HepG2 (cell line): ENCODE data around the gene ONECUT3. TPM values are rescaled to one million over a fixed set of nuclear protein-coding genes. Genes with fewer than 3 reads are reported as not detected.

Experiments used
- CHCHD3 ChIP-seq: sonication (generic); formaldehyde crosslinking; IDR thresholded peaks from 2 replicates; pipeline ENCODE4 v1.8.0; 2022; ENCODE audit warnings: mild to moderate bottlenecking, missing genetic modification reagents, moderate library complexity
- GABPB1 ChIP-seq: IDR thresholded peaks from 2 replicates; pipeline ENCODE4 v1.6.1; 2016; ENCODE audit warnings: mild to moderate bottlenecking, missing genetic modification reagents, moderate library complexity, missing compliant biosample characterization
- GATAD1 ChIP-seq: IDR thresholded peaks from 2 replicates; pipeline ENCODE4 v1.6.1; 2016; ENCODE audit warnings: missing genetic modification reagents, missing compliant biosample characterization
- KLF16 ChIP-seq, 2 experiments: sonication (generic) in 1 of 2; formaldehyde crosslinking in 1 of 2; IDR thresholded peaks; 2 replicates each; pipeline versions ENCODE4 v1.6.1 to v1.8.0; 2016 to 2023; ENCODE audit warnings: missing genetic modification reagents in 2 of 2, missing compliant biosample characterization in 1 of 2
- NCOA2 ChIP-seq: sonication (generic); formaldehyde crosslinking; IDR thresholded peaks from 2 replicates; pipeline ENCODE4 v1.8.0; 2022; ENCODE audit warnings: inconsistent platforms
- NR2C2 ChIP-seq: sonication (generic); formaldehyde crosslinking; IDR thresholded peaks from 2 replicates; pipeline ENCODE4 v1.4.0; 2020; ENCODE audit warnings: missing genetic modification reagents, mild to moderate bottlenecking, moderate library complexity, borderline replicate concordance
- POLR2G ChIP-seq: fragments of 200-400 bp; formaldehyde crosslinking; IDR thresholded peaks from 2 replicates; pipeline ENCODE4 v1.6.1; 2018; ENCODE audit warnings: mild to moderate bottlenecking, low read depth, low read length, moderate library complexity
- RXRA ChIP-seq: sonication (generic); formaldehyde crosslinking; IDR thresholded peaks from 2 replicates; pipeline ENCODE4 v1.5.1; 2020; ENCODE audit warnings: missing genetic modification reagents
- SMARCE1 ChIP-seq: fragments of 450-650 bp; IDR thresholded peaks from 2 replicates; pipeline ENCODE4 v1.6.1; 2017; ENCODE audit warnings: borderline replicate concordance
- TCF7L2 ChIP-seq: IDR thresholded peaks from 2 replicates; pipeline ENCODE4 v1.6.1; 2011; ENCODE audit warnings: mild to moderate bottlenecking, low read depth, low read length, moderate library complexity
- TEAD2 ChIP-seq: sonication (generic); formaldehyde crosslinking; IDR thresholded peaks from 2 replicates; pipeline ENCODE4 v1.9.0; 2021; ENCODE audit warnings: missing genetic modification reagents
- TGIF2 ChIP-seq: IDR thresholded peaks from 2 replicates; pipeline ENCODE4 v1.6.1; 2016; ENCODE audit warnings: control low read depth, missing compliant biosample characterization
- XBP1 ChIP-seq: sonication (generic); formaldehyde crosslinking; IDR thresholded peaks from 2 replicates; pipeline ENCODE4 v1.5.0; 2020; ENCODE audit warnings: missing genetic modification reagents
- XRCC5 ChIP-seq: fragments of 200-400 bp; formaldehyde crosslinking; optimal IDR thresholded peaks from 2 replicates; pipeline ENCODE3; 2017; ENCODE audit warnings: mild to moderate bottlenecking, low read length
- ZNF335 ChIP-seq: sonication (generic); formaldehyde crosslinking; IDR thresholded peaks from 2 replicates; pipeline ENCODE4 v1.4.0; 2020; ENCODE audit warnings: missing genetic modification reagents
- ZNF556 ChIP-seq: sonication (generic); formaldehyde crosslinking; IDR thresholded peaks from 2 replicates; pipeline ENCODE4 v1.4.0; 2020; ENCODE audit warnings: mild to moderate bottlenecking, missing genetic modification reagents, borderline replicate concordance
- ZNF567 ChIP-seq: sonication (generic); formaldehyde crosslinking; IDR thresholded peaks from 2 replicates; pipeline ENCODE4 v1.8.1; 2023; ENCODE audit warnings: mild to moderate bottlenecking, missing genetic modification reagents, borderline replicate concordance
- ZNF569 ChIP-seq: sonication (generic); formaldehyde crosslinking; IDR thresholded peaks from 2 replicates; pipeline ENCODE4 v1.5.0; 2020; ENCODE audit warnings: mild to moderate bottlenecking, missing genetic modification reagents, moderate library complexity, borderline replicate concordance
- ZNF598 ChIP-seq: sonication (generic); formaldehyde crosslinking; IDR thresholded peaks from 2 replicates; pipeline ENCODE4 v1.5.1; 2020; ENCODE audit warnings: mild to moderate bottlenecking, missing genetic modification reagents, borderline replicate concordance
- ZNF761 ChIP-seq: sonication (generic); formaldehyde crosslinking; conservative IDR thresholded peaks from 2 replicates; pipeline ENCODE4 v1.4.0; 2020; ENCODE audit warnings: mild to moderate bottlenecking, missing genetic modification reagents
- ZNF891 ChIP-seq: sonication (generic); formaldehyde crosslinking; IDR thresholded peaks from 2 replicates; pipeline ENCODE4 v1.5.0; 2020; ENCODE audit warnings: mild to moderate bottlenecking, missing genetic modification reagents
- polyA plus RNA-seq, 8 experiments: library from polyadenylated mRNA; depleted of rRNA in 3 of 8; stranded (reverse) in 7 of 8; unstranded in 1 of 8; fragments of >200 nt; fragmentation: Illumina TruSeq in 4 of 8; extraction: Trizol in 4 of 8; gene quantifications; 2 replicates each; pipeline versions ENCODE4 v1.2.1 to v1.2.3, GENCODE V29; 2011 to 2016; ENCODE audit warnings: low read depth in 4 of 8, missing spikeins in 1 of 8, mixed read lengths in 1 of 8; ENCODE audit not compliant: insufficient read depth in 1 of 8
- total RNA-seq, 5 experiments: library from RNA; depleted of rRNA; stranded (reverse); fragments of >200 nt; fragmentation: Illumina TruSeq; extraction: Trizol; gene quantifications; 2 replicates each; pipeline ENCODE4 v1.2.3, GENCODE V29; 2016; ENCODE audit warnings: low read depth in 1 of 5
- TF ChIP-seq, protein P1 (sequence below): sonication (generic); formaldehyde crosslinking; IDR thresholded peaks from 2 replicates; pipeline ENCODE4 v1.5.0; 2020; ENCODE audit warnings: mild to moderate bottlenecking, missing genetic modification reagents, borderline replicate concordance
- TF ChIP-seq, protein P2 (sequence below): sonication (generic); formaldehyde crosslinking; IDR thresholded peaks from 2 replicates; pipeline ENCODE4 v1.5.0; 2020; ENCODE audit warnings: missing genetic modification reagents
- TF ChIP-seq, protein P3 (sequence below): sonication (generic); formaldehyde crosslinking; IDR thresholded peaks from 2 replicates; pipeline ENCODE4 v1.4.0; 2020; ENCODE audit warnings: missing genetic modification reagents

Gene ONECUT3
- total and polyA plus RNA-seq, 2 of the 13 experiments (the other 11 are each of a cell fraction or from before 2014, with no cell fraction given) = under 0.01 TPM; not detected in 1

DNA sequence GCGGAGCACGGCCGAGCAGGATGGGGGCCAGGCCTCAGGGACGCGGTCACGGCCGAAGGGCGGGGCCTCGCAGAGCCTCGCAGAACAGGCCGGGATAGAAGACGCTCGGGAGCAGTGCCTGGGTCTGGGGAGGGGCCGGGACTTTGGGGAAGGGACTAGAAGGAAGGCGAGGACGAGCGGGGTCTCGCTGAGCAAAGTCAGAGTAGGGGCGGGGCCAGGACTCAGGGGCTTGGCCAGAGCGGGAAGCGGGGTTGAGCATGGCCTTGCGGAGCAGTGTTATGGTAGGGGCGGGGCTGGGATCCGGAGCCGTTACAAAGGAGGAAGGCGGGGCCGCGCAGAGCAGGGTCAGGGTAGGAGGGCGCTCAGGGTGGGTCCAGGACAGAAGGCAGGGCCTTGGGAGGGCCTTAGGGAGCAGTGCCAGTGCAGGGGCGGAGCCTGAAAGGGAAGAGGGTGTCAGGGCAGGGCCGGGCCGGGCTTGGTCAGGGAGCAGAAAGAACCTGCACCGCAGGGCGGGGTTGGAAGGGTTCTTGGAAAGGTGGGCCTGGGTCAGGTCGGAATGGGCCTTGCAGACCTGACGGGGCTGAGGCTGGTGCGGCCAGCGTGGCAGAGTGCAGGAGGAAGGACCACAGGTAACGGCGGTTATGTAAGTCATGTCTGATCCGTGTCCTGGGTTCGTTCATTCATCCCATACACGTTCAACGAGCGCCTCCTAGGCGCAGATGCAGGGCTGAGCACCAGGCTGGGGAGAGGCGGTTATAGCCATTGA is 59.3 kb downstream of the ONECUT3 start (continued):
- TF ChIP-seq, protein P1, sequence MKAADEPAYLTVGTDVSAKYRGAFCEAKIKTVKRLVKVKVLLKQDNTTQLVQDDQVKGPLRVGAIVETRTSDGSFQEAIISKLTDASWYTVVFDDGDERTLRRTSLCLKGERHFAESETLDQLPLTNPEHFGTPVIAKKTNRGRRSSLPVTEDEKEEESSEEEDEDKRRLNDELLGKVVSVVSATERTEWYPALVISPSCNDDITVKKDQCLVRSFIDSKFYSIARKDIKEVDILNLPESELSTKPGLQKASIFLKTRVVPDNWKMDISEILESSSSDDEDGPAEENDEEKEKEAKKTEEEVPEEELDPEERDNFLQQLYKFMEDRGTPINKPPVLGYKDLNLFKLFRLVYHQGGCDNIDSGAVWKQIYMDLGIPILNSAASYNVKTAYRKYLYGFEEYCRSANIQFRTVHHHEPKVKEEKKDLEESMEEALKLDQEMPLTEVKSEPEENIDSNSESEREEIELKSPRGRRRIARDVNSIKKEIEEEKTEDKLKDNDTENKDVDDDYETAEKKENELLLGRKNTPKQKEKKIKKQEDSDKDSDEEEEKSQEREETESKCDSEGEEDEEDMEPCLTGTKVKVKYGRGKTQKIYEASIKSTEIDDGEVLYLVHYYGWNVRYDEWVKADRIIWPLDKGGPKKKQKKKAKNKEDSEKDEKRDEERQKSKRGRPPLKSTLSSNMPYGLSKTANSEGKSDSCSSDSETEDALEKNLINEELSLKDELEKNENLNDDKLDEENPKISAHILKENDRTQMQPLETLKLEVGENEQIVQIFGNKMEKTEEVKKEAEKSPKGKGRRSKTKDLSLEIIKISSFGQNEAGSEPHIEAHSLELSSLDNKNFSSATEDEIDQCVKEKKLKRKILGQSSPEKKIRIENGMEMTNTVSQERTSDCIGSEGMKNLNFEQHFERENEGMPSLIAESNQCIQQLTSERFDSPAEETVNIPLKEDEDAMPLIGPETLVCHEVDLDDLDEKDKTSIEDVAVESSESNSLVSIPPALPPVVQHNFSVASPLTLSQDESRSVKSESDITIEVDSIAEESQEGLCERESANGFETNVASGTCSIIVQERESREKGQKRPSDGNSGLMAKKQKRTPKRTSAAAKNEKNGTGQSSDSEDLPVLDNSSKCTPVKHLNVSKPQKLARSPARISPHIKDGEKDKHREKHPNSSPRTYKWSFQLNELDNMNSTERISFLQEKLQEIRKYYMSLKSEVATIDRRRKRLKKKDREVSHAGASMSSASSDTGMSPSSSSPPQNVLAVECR (CRISPR knock-in tag) = peak; percentile 66; the same call in 1 of the 2 replicates
- TF ChIP-seq NR2C2 (CRISPR knock-in tag) = peak; percentile 27; the same call in 1 of the 2 replicates
- no peak for TF ChIP-seq TEAD2 (CRISPR knock-in tag)
- TF ChIP-seq ZNF761 = peak; percentile 62; the same call in 1 of the 2 replicates
- TF ChIP-seq GABPB1 = peak; percentile 68
- TF ChIP-seq GATAD1 (CRISPR knock-in tag) = peak; percentile 48
- TF ChIP-seq, protein P2, sequence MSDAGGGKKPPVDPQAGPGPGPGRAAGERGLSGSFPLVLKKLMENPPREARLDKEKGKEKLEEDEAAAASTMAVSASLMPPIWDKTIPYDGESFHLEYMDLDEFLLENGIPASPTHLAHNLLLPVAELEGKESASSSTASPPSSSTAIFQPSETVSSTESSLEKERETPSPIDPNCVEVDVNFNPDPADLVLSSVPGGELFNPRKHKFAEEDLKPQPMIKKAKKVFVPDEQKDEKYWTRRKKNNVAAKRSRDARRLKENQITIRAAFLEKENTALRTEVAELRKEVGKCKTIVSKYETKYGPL = peak; percentile 97
- TF ChIP-seq CHCHD3 (CRISPR knock-in tag) = 0 out of 2 replicates have a peak, but pooled peaks have one; percentile 48
- TF ChIP-seq TGIF2 (CRISPR knock-in tag) = 0 out of 2 replicates have a peak, but pooled peaks have one; percentile 54
- no peak for TF ChIP-seq SMARCE1
- no peak for TF ChIP-seq XBP1 (CRISPR knock-in tag)
- peak in 1 of 2 experiments; percentile 45; a peak in 1 of 4 replicates for TF ChIP-seq KLF16 (CRISPR knock-in tag; IDR thresholded peaks at IDR 0.05)
- TF ChIP-seq ZNF598 (CRISPR knock-in tag) = peak; percentile 71; the same call in 1 of the 2 replicates
- TF ChIP-seq ZNF891 (CRISPR knock-in tag) = peak; percentile 54
- TF ChIP-seq TCF7L2 = no peak
- TF ChIP-seq ZNF335 (CRISPR knock-in tag) = peak; percentile 59; the same call in 1 of the 2 replicates
- peak; percentile 18 for TF ChIP-seq RXRA (CRISPR knock-in tag)
- peak; percentile 35; the same call in 1 of the 2 replicates for TF ChIP-seq NCOA2 (CRISPR knock-in tag)
- peak; percentile 60 for TF ChIP-seq POLR2G
- TF ChIP-seq XRCC5 = peak; percentile 8
- TF ChIP-seq ZNF556 (CRISPR knock-in tag) = 0 out of 2 replicates have a peak, but pooled peaks have one; percentile 67
- no peak for TF ChIP-seq ZNF569 (CRISPR knock-in tag)
- TF ChIP-seq, protein P3, sequence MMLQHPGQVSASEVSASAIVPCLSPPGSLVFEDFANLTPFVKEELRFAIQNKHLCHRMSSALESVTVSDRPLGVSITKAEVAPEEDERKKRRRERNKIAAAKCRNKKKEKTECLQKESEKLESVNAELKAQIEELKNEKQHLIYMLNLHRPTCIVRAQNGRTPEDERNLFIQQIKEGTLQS = no peak
- peak; percentile 88 for TF ChIP-seq ZNF567 (CRISPR knock-in tag)
